Nephron progenitor cell (in vitro differentiated cells): ENCODE results near the gene SMIM43.

ENCODE experiments used
- DNase-seq: peaks from one replicate; pipeline ENCODE4 v3.0.0; 2021
- H3K27ac Mint-ChIP-seq: 2 replicates; pipeline ENCODE4 v1.8.0; 2021; ENCODE audit warnings: mild to moderate bottlenecking, moderate library complexity, mixed read lengths
- H3K27me3 Mint-ChIP-seq: 2 replicates; pipeline ENCODE4 v1.8.0; 2021; ENCODE audit warnings: mild to moderate bottlenecking, low read depth, mixed read lengths; ENCODE audit not compliant: poor library complexity
- H3K36me3 Mint-ChIP-seq: 2 replicates; pipeline ENCODE4 v1.8.0; 2021; ENCODE audit warnings: low read depth, mixed read lengths
- H3K4me1 Mint-ChIP-seq: 2 replicates; pipeline ENCODE4 v1.8.0; 2021; ENCODE audit warnings: mixed read lengths
- H3K4me3 Mint-ChIP-seq: 2 replicates; pipeline ENCODE4 v1.8.0; 2021; ENCODE audit warnings: mild to moderate bottlenecking, moderate library complexity, mixed read lengths
- H3K9me3 Mint-ChIP-seq: 2 replicates; pipeline ENCODE4 v1.8.0; 2021; ENCODE audit warnings: mild to moderate bottlenecking, moderate library complexity, mixed read lengths
- TF ChIP-seq, protein P1 (sequence below): fragments of 200-600 bp; sonication (generic); IDR thresholded peaks from 2 replicates; pipeline ENCODE4 v1.5.0; 2021; ENCODE audit warnings: antibody characterized with exemption

Gene SMIM43

DNA sequence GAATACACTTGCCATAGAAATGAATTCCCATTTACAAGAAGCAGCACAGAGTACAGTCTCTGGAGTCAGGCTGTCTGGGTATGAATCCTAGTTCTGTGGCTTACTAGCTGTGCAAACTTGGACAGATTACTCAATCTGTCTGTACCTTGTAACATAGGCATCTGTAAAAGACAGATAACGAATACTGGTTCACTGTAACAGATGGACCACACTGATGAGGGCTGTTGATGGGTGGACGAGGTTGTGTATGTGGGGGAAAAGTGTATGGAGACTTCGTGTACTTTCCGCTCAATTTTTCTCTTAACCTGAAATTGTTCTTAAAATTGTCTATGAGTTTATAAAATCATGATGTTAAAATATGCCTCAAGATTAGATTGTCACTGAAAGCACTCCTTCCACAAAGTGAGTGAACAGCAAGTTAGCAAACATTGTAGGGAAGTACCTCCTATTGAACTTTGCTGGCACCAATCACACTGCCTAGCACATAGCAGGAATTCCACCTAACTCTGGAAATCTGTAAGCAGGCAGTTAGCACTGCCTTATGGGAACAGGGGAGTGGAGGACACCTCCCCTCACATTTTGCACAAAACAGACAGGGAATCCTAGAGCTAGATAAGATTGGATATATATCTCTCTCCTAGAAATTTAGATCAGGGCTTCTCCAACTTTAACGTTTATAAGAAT is 29.7 kb upstream of the SMIM43 start:
- no peak overlapping the region for H3K27ac Mint-ChIP-seq
- H3K27me3 Mint-ChIP-seq, result peaks cover 30% of the 10 kb centered on the region
- H3K9me3 Mint-ChIP-seq, result no peaks in the 10 kb centered on the region
- DNase-seq, result no peak
- H3K36me3 Mint-ChIP-seq, result no peaks in the 10 kb centered on the region
- TF ChIP-seq, protein P1, sequence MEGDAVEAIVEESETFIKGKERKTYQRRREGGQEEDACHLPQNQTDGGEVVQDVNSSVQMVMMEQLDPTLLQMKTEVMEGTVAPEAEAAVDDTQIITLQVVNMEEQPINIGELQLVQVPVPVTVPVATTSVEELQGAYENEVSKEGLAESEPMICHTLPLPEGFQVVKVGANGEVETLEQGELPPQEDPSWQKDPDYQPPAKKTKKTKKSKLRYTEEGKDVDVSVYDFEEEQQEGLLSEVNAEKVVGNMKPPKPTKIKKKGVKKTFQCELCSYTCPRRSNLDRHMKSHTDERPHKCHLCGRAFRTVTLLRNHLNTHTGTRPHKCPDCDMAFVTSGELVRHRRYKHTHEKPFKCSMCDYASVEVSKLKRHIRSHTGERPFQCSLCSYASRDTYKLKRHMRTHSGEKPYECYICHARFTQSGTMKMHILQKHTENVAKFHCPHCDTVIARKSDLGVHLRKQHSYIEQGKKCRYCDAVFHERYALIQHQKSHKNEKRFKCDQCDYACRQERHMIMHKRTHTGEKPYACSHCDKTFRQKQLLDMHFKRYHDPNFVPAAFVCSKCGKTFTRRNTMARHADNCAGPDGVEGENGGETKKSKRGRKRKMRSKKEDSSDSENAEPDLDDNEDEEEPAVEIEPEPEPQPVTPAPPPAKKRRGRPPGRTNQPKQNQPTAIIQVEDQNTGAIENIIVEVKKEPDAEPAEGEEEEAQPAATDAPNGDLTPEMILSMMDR, result no peak
- no peaks in the 10 kb centered on the region for H3K4me1 Mint-ChIP-seq
- H3K4me3 Mint-ChIP-seq, result no peak overlapping the region

DNA sequence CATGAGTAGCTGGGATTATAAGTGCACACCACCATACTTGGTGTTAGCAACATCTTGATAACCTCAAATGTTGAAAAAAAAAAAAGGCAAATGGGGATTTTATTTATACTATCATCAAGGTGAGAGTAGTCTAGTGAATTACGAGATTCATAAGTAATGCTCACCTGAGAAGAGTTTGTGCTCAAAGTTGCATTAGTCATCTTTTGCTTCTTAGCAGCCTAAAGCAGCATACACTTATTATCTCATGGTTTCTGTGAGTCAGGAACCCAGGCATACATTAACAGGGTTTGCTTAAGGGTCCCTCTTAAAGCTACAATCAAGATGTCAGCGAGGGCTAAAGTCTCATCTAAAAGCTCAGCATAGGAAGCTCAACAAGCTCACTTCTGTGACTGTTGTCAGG is 28.0 kb upstream of the SMIM43 start:
- no peak overlapping the region for H3K4me3 Mint-ChIP-seq
- H3K27me3 Mint-ChIP-seq, result peaks cover 23% of the 10 kb centered on the region
- no peak overlapping the region for H3K27ac Mint-ChIP-seq
- no peak for DNase-seq
- no peaks in the 10 kb centered on the region for H3K4me1 Mint-ChIP-seq
- H3K36me3 Mint-ChIP-seq, result no peaks in the 10 kb centered on the region
- TF ChIP-seq, protein P1, result no peak
- no peaks in the 10 kb centered on the region for H3K9me3 Mint-ChIP-seq

DNA sequence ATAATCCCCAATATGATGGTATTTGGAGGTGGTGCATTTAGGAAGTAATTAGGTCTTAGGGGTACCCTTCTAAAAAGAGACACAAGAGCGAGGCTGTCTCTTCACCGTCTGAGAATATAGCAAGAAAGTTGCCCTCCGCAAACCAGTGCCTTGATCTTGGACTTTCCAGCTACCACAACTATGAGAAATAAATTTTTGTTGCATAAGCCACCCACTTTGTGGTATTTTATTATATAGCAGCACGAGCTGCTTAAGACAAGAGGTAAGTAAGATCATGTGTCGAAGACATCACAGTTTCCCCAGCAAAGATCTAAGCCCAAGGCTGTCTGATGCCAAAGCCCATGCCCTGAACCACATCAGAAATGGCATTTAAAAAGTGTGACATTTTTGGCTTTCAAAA is 26.5 kb upstream of the SMIM43 start:
- Mint-ChIP-seq H3K4me3 (no peak overlapping the region), H3K4me1 (no peaks in the 10 kb centered on the region), H3K27me3 (peaks cover 23% of the 10 kb centered on the region), H3K9me3 (no peaks in the 10 kb centered on the region), H3K27ac (no peak overlapping the region), H3K36me3 (no peaks in the 10 kb centered on the region)
- DNase-seq, result no peak
- TF ChIP-seq, protein P1, result no peak

DNA sequence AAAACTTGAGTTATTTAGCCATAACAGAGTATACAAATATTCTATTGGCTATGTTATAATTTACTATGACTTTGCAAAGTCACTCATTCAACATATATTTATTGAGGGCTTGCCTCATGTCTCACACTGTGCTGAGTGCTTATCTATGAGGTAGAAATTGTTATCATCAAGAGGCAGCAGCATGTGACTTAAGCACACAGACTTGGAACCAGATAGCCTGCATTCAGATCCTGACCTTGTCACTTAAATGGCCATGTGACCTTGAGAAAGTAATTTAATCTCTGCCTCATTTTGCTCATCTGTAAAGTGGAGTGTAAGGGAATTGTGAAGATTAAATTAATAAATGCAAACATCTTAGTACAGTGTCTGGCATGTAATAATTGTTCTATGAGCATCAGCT is 26.0 kb upstream of the SMIM43 start:
- no peaks in the 10 kb centered on the region for H3K4me1 Mint-ChIP-seq
- no peak overlapping the region for H3K4me3 Mint-ChIP-seq
- H3K27ac Mint-ChIP-seq, result no peak overlapping the region
- H3K27me3 Mint-ChIP-seq, result peaks cover 20% of the 10 kb centered on the region
- no peaks in the 10 kb centered on the region for H3K36me3 Mint-ChIP-seq
- H3K9me3 Mint-ChIP-seq, result no peaks in the 10 kb centered on the region
- no peak for DNase-seq
- TF ChIP-seq, protein P1, result no peak

DNA sequence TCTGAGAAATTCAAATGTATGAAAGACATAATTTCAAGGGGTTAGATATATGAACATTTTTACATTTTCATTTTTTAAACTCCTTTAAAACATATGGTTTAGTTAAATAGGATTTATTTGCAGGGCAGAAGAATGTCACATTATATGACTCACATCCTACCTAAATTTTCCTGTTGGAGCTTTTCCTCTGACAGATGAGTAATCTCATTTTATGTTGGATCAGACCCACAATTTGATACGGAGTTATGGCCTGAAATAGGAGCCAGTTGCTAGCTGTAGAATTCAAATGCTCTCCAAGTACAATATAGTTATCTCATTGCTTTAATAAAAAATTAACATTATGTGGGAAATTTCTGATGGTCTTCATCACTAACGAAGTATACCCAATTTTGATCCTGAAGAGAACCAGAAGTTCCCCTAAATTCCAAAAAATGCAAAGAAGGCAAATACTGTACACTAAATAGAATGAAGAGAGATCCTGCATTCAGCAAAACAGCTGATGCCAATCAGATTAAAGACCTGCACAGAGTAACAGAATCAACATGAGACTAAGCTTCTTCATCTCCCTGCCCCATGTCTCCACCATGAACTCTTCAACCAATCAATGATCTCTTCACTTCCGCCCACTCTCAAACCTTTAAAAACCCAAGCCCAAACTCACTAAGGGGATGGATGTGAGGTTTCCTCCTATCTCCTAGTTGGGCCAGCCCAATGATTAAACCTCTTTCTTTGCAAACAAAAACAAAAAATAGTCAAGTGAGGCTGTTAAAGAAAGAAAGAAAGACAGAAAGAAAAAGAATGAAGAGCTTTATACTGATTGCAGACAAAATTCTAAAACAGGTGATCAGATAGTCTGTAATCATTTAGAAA is 25.2 kb upstream of the SMIM43 start:
- DNase-seq, result no peak
- TF ChIP-seq, protein P1, result no peak

More for the DNA sequence above, 25.2 kb upstream of the SMIM43 start:
- H3K4me3 Mint-ChIP-seq, result no peak overlapping the region
- no peaks in the 10 kb centered on the region for H3K36me3 Mint-ChIP-seq
- H3K27me3 Mint-ChIP-seq, result peaks cover 19% of the 10 kb centered on the region
- no peaks in the 10 kb centered on the region for H3K4me1 Mint-ChIP-seq
- no peaks in the 10 kb centered on the region for H3K9me3 Mint-ChIP-seq
- no peak overlapping the region for H3K27ac Mint-ChIP-seq
